Karpas-422 (cell line): ENCODE results near the gene SH3BP5L. TPM values are rescaled to one million over a fixed set of nuclear protein-coding genes. Genes with fewer than 3 reads are reported as not detected.

ENCODE experiments used
- DNase-seq: peaks from one replicate; pipeline ENCODE4 v3.0.0-alpha.2; 2015
- H2AFZ ChIP-seq: fragments of 200-600 bp; sonication (generic); 2 replicates; pipeline ENCODE4 v1.6.1; 2014; ENCODE audit warnings: antibody characterized with exemption, low read length, mixed read lengths
- H3K27ac ChIP-seq: fragments of 200-600 bp; sonication (generic); 2 replicates; pipeline ENCODE4 v1.5.1; 2014; ENCODE audit warnings: mild to moderate bottlenecking, low read length, moderate library complexity
- H3K27me3 ChIP-seq: fragments of 200-600 bp; sonication (generic); 2 replicates; pipeline ENCODE4 v1.6.1; 2014; ENCODE audit warnings: low read length, mixed read lengths
- H3K36me3 ChIP-seq: fragments of 200-600 bp; sonication (generic); 2 replicates; pipeline ENCODE4 v1.6.1; 2014; ENCODE audit warnings: low read length, mixed read lengths; ENCODE audit not compliant: insufficient read depth
- H3K4me1 ChIP-seq: fragments of 200-600 bp; sonication (generic); 2 replicates; pipeline ENCODE4 v1.6.1; 2014; ENCODE audit warnings: mild to moderate bottlenecking, low read length, mixed read lengths
- H3K4me2 ChIP-seq: fragments of 200-600 bp; sonication (generic); 2 replicates; pipeline ENCODE4 v1.6.1; 2014; ENCODE audit warnings: low read length, low read depth, mild to moderate bottlenecking; ENCODE audit not compliant: poor library complexity, severe bottlenecking
- H3K4me3 ChIP-seq: fragments of 200-600 bp; sonication (generic); 2 replicates; pipeline ENCODE4 v1.5.1; 2014; ENCODE audit warnings: mild to moderate bottlenecking, antibody characterized with exemption, low read length, mixed read lengths
- H3K79me2 ChIP-seq: fragments of 200-600 bp; sonication (generic); 2 replicates; pipeline ENCODE4 v1.6.1; 2014; ENCODE audit warnings: mild to moderate bottlenecking, low read length, mixed read lengths
- H3K9ac ChIP-seq: fragments of 200-600 bp; sonication (generic); 2 replicates; pipeline ENCODE4 v1.6.0; 2014; ENCODE audit warnings: low read length
- H3K9me2 ChIP-seq: fragments of 200-600 bp; sonication (generic), shearing (Covaris generic); replicated peaks from 2 replicates; pipeline ENCODE4 v1.6.0; 2014; ENCODE audit warnings: mild to moderate bottlenecking, low read length, moderate library complexity; ENCODE audit not compliant: insufficient read depth
- H3K9me3 ChIP-seq: fragments of 300-700, 200-600 bp; sonication (generic); 2 replicates; pipeline ENCODE4 v1.6.1; 2014; ENCODE audit warnings: low read length, mixed read lengths
- H4K20me1 ChIP-seq: fragments of 200-600 bp; sonication (generic); 2 replicates; pipeline ENCODE4 v1.6.1; 2014; ENCODE audit warnings: mild to moderate bottlenecking, antibody characterized with exemption, low read length, low read depth; ENCODE audit not compliant: insufficient read depth
- total RNA-seq: library from RNA; depleted of rRNA; stranded (reverse); fragments of >200 nt; shearing (Covaris generic); gene quantifications from 2 replicates; pipeline ENCODE4 v1.2.3, GENCODE V29; 2014; ENCODE audit warnings: low replicate concordance

The SH3BP5L gene
- total RNA-seq, 1 experiment from 2014 or later, result 14.6 TPM

DNA sequence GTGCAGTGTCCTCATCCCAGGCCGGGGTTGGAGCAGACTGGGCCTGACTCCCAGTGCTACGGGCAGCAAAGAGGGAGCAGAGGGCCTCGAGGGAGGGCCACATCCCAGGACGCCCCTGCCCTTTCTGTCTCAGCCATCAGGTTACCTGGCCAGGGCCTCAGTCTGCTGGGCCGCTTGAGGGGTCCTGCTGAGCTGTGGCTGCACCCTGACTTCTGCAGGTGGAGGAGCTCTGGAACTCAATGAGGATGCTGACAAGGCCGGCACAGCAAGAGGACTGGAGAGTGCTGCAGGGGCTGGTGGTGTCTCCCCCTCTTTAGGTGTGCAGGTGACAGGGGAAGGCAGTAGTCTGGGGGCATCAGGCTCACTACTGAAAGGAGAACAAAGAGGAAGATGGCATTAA is 29.9 kb upstream of the SH3BP5L start:
- DNase-seq, result no peak
- Histone ChIP-seq H4K20me1 (no peaks in the 10 kb centered on the region), H2AFZ (no peak overlapping the region), H3K9me2 (no peaks in the 10 kb centered on the region), H3K4me2 (no peak overlapping the region), H3K36me3 (peaks cover 14% of the 10 kb centered on the region), H3K9me3 (no peaks in the 10 kb centered on the region), H3K4me1 (peaks cover 47% of the 10 kb centered on the region), H3K27ac (no peak overlapping the region), H3K9ac (no peak overlapping the region), H3K27me3 (no peaks in the 10 kb centered on the region), H3K4me3 (no peak overlapping the region), H3K79me2 (peaks cover 31% of the 10 kb centered on the region)

DNA sequence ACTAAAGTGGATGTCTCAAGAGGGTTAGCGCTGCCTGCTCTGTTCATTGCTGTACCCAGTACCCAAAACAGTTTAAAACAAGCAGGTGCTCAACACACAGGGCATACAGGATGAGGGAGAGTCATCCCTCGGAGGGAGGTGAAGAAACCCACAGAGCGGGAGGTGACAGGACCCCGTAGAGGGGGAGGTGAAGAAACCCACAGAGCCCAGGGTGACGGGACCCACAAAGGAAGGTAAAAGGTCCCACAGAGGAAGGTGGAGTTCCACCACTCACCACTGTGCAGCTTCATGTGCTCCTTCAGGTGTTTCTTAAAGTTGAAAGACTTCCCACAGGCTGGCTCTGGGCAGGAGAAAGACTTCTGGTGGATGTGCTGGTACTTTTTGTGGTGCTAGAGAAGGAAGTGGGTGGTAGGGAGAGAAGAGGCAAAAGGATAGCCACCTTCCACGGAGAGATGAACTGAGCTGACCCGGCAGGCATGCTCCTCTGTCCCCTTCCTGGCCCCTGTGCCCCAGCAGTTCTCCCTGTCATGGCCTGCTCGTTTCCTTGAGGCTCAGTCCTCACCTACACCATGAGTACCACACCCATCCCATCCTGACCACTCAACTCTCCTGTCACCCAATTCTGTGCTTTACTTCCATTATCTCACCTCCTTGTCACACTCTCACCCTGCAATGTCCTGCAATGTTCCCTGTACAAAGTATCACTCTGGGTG is 28.1 kb upstream of the SH3BP5L start:
- no peak for DNase-seq
- H3K27ac ChIP-seq, result no peak overlapping the region
- H4K20me1 ChIP-seq, result no peaks in the 10 kb centered on the region

GRCh38 chr1:248852481-248853405 is 27.0 kb upstream of the SH3BP5L start:
- Histone ChIP-seq H4K20me1 (no peaks in the 10 kb centered on the region), H3K4me1 (peaks cover 28% of the 10 kb centered on the region), H3K4me2 (no peak overlapping the region), H2AFZ (no peak overlapping the region), H3K9me3 (no peaks in the 10 kb centered on the region), H3K27ac (0 out of 2 replicates have a peak overlapping the region, but pooled peaks have one; percentile 33), H3K9me2 (no peaks in the 10 kb centered on the region), H3K36me3 (peaks cover 26% of the 10 kb centered on the region), H3K4me3 (no peak overlapping the region), H3K9ac (no peak overlapping the region), H3K27me3 (no peaks in the 10 kb centered on the region), H3K79me2 (peaks cover 24% of the 10 kb centered on the region)
- DNase-seq, result peak; percentile 59

More for the DNA sequence above, 28.1 kb upstream of the SH3BP5L start:
- H3K9me2 ChIP-seq, result no peaks in the 10 kb centered on the region
- H3K36me3 ChIP-seq, result peaks cover 26% of the 10 kb centered on the region
- H3K9me3 ChIP-seq, result no peaks in the 10 kb centered on the region
- H3K4me2 ChIP-seq, result no peak overlapping the region
- peaks cover 37% of the 10 kb centered on the region for H3K4me1 ChIP-seq
- H3K4me3 ChIP-seq, result no peak overlapping the region
- peaks cover 31% of the 10 kb centered on the region for H3K79me2 ChIP-seq
- no peak overlapping the region for H2AFZ ChIP-seq
- no peaks in the 10 kb centered on the region for H3K27me3 ChIP-seq
- no peak overlapping the region for H3K9ac ChIP-seq

DNA sequence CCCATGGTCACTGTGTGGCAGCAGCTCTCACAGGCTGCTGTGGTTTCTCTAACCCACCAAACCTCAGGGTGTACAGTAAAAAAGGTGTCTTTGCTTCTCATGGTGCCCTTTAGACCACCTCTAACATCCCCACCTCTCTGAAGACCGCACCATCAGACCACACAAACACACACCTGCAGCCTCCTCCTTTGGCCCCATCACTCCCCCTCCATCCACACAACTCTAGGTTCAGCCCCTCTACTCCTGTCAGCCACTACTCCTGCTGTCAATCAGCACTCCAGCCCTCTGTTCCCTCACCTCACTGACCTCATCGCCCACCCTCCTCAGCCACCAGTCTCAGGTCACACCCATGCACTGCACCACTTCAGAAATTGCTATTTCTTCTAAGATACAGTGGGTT is 25.7 kb upstream of the SH3BP5L start:
- DNase-seq, result no peak
- H3K4me2 ChIP-seq, result no peak overlapping the region
- no peaks in the 10 kb centered on the region for H3K9me3 ChIP-seq
- no peak overlapping the region for H2AFZ ChIP-seq
- no peak overlapping the region for H3K4me3 ChIP-seq
- H3K79me2 ChIP-seq, result peaks cover 11% of the 10 kb centered on the region
- no peak overlapping the region for H3K27ac ChIP-seq
- H3K36me3 ChIP-seq, result peaks cover 26% of the 10 kb centered on the region
- no peaks in the 10 kb centered on the region for H3K27me3 ChIP-seq
- no peaks in the 10 kb centered on the region for H4K20me1 ChIP-seq
- H3K4me1 ChIP-seq, result peaks cover 14% of the 10 kb centered on the region
- H3K9me2 ChIP-seq, result no peaks in the 10 kb centered on the region
- H3K9ac ChIP-seq, result no peak overlapping the region

- Histone ChIP-seq H3K4me2 (no peak overlapping the region), H3K27ac (no peak overlapping the region), H3K9ac (no peak overlapping the region), H4K20me1 (no peaks in the 10 kb centered on the region), H3K27me3 (no peaks in the 10 kb centered on the region), H3K4me1 (peaks cover 10% of the 10 kb centered on the region), H3K79me2 (peaks cover 6% of the 10 kb centered on the region; the same call in 1 of the 2 replicates), H3K9me2 (no peaks in the 10 kb centered on the region), H3K4me3 (no peak overlapping the region), H3K36me3 (peaks cover 26% of the 10 kb centered on the region), H2AFZ (no peak overlapping the region), H3K9me3 (no peaks in the 10 kb centered on the region)
- DNase-seq, result no peak
Observed at GRCh38 chr1:248850536-248851251, 25.0 kb upstream of the SH3BP5L start.

GRCh38 chr1:248850124-248850523 is 24.4 kb upstream of the SH3BP5L start:
- Histone ChIP-seq H3K9me2 (no peaks in the 10 kb centered on the region), H3K27ac (no peak overlapping the region), H3K9ac (no peak overlapping the region), H4K20me1 (no peaks in the 10 kb centered on the region), H3K27me3 (no peaks in the 10 kb centered on the region), H3K4me2 (no peak overlapping the region), H3K36me3 (peaks cover 26% of the 10 kb centered on the region), H3K4me1 (peaks cover 10% of the 10 kb centered on the region), H3K79me2 (peaks cover under 1% of the 10 kb centered on the region; the same call in 1 of the 2 replicates), H3K9me3 (no peaks in the 10 kb centered on the region), H3K4me3 (no peak overlapping the region), H2AFZ (no peak overlapping the region)
- no peak for DNase-seq

- no peaks in the 10 kb centered on the region for H3K9me3 ChIP-seq
- no peak overlapping the region for H3K27ac ChIP-seq
- H3K4me2 ChIP-seq, result no peak overlapping the region
- H3K9ac ChIP-seq, result no peak overlapping the region
- no peak overlapping the region for H2AFZ ChIP-seq
- H3K27me3 ChIP-seq, result no peaks in the 10 kb centered on the region
- H3K4me3 ChIP-seq, result no peak overlapping the region
- H3K36me3 ChIP-seq, result peaks cover 24% of the 10 kb centered on the region
- peaks cover 10% of the 10 kb centered on the region for H3K4me1 ChIP-seq
- H4K20me1 ChIP-seq, result no peaks in the 10 kb centered on the region
- no peaks in the 10 kb centered on the region for H3K9me2 ChIP-seq
- DNase-seq, result no peak
- H3K79me2 ChIP-seq, result no peaks in the 10 kb centered on the region
Observed at GRCh38 chr1:248849637-248850036, 23.9 kb upstream of the SH3BP5L start.

DNA sequence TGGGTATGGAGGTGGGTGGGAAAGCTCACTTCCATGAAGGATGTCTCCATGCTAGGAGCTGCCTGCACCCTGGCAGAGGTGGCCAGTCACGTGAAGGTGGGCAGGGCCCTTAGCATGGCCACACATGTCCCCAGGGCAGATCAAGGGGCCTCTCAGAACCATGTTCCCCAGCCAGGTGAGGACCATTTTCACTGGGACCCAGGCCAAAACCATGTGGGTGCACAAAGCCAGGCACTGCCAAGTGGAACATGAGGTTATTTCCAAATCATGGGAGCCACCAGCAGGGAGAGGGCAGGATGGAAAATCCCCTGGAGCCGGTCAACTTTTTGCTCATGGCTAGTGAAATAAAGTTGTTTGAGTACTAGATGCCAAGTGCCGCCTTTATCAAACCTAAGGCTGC is 23.4 kb upstream of the SH3BP5L start:
- Histone ChIP-seq H3K27ac (no peak overlapping the region), H3K4me2 (no peak overlapping the region), H3K9me2 (no peaks in the 10 kb centered on the region), H2AFZ (no peak overlapping the region), H3K9ac (no peak overlapping the region), H3K79me2 (peaks cover 4% of the 10 kb centered on the region; the same call in 1 of the 2 replicates), H3K4me3 (no peak overlapping the region), H3K4me1 (peaks cover 10% of the 10 kb centered on the region), H3K27me3 (no peaks in the 10 kb centered on the region), H3K9me3 (no peaks in the 10 kb centered on the region), H3K36me3 (peaks cover 26% of the 10 kb centered on the region; the same call in 1 of the 2 replicates), H4K20me1 (no peaks in the 10 kb centered on the region)
- no peak for DNase-seq
